NCI-H2107 treated with DMSO at 0.1 percent for 48 hours (cell line): Measurements from ENCODE around the gene DCUN1D3.

Experiments used
- DNase-seq: peaks from one replicate; lab custom pipeline; 2025; ENCODE audit not compliant: unreplicated experiment; lab: John Stamatoyannopoulos, UW

DCUN1D3 gene

GRCh38 chr16:20889625-20890275 lies 10.4 kb downstream of the DCUN1D3 start:
- DNase-seq, result no peak

- no peak for DNase-seq
Measured at GRCh38 chr16:20887207-20887606, 13.0 kb downstream of the DCUN1D3 start.

GRCh38 chr16:20886320-20886719 lies 13.8 kb downstream of the DCUN1D3 start:
- DNase-seq, result no peak

- no peak for DNase-seq
Measured at GRCh38 chr16:20884240-20884556, 16.0 kb downstream of the DCUN1D3 start.

- no peak for DNase-seq
Measured at GRCh38 chr16:20883554-20884239, 16.5 kb downstream of the DCUN1D3 start.

- no peak for DNase-seq
Measured at GRCh38 chr16:20881503-20881878, 18.7 kb downstream of the DCUN1D3 start.

GRCh38 chr16:20880867-20881502 lies 19.2 kb downstream of the DCUN1D3 start:
- DNase-seq, result no peak

- DNase-seq, result no peak
Measured at GRCh38 chr16:20879175-20880040, 20.8 kb downstream of the DCUN1D3 start.

GRCh38 chr16:20878682-20879147 lies 21.4 kb downstream of the DCUN1D3 start:
- no peak for DNase-seq

GRCh38 chr16:20875355-20875650 lies 24.9 kb downstream of the DCUN1D3 start:
- DNase-seq, result no peak

- no peak for DNase-seq
Measured at GRCh38 chr16:20874088-20874581, 26.0 kb downstream of the DCUN1D3 start.

- no peak for DNase-seq
Measured at GRCh38 chr16:20873331-20873730, 26.8 kb downstream of the DCUN1D3 start.

GRCh38 chr16:20871941-20872815 lies 28.0 kb downstream of the DCUN1D3 start:
- no peak for DNase-seq

- DNase-seq, result no peak
Measured at GRCh38 chr16:20871258-20871657, 28.9 kb downstream of the DCUN1D3 start.

GRCh38 chr16:20870122-20870820 lies 29.9 kb downstream of the DCUN1D3 start:
- no peak for DNase-seq

GRCh38 chr16:20868890-20869289 lies 31.3 kb downstream of the DCUN1D3 start:
- DNase-seq, result no peak

- no peak for DNase-seq
Measured at GRCh38 chr16:20867585-20867984, 32.6 kb downstream of the DCUN1D3 start.

GRCh38 chr16:20866801-20867200 lies 33.4 kb downstream of the DCUN1D3 start:
- no peak for DNase-seq

- no peak for DNase-seq
Measured at GRCh38 chr16:20866145-20866772, 33.9 kb downstream of the DCUN1D3 start.
